K562 (cell line): Measurements from ENCODE around the gene MRPS30.

Experiments
- CBX3 ChIP-seq, 2 experiments: IDR thresholded peaks; 1 replicate in 1 of 2; 2 replicates in 1 of 2; pipeline ENCODE4 v1.6.1; 2012; ENCODE audit warnings: inconsistent platforms in 2 of 2, low read length in 2 of 2, borderline replicate concordance in 1 of 2, control low read depth in 1 of 2
- NFE2 ChIP-seq: IDR thresholded peaks from 2 replicates; pipeline ENCODE4 v1.6.1; 2014; ENCODE audit warnings: antibody characterized with exemption, low read depth

GRCh38 chr5:44779167-44779566, 29.6 kb upstream of the MRPS30 start:
- no peak for TF ChIP-seq CBX3 (IDR thresholded peaks at IDR 0.05; ENCODE audit: borderline replicate concordance in 1 of 2, low read length in 2 of 2)
- TF ChIP-seq NFE2 = no peak
